Right hindlimb (tissue), 1 donor: Measurements from ENCODE around the gene BCKDK.
"Not testable (repeated sequence)": the region's sequence is repeated elsewhere in the genome, so short reads cannot be mapped to it uniquely, and the experiment has no call there.

Experiments used
- DNase-seq: peaks from one replicate; pipeline ENCODE4 v3.0.0-alpha.2; 2018

Gene BCKDK

GRCh38 chr16:31129568-31130335 lies 21.6 kb downstream of the BCKDK start:
- no peak for DNase-seq

GRCh38 chr16:31130336-31130891 lies 22.2 kb downstream of the BCKDK start:
- DNase-seq: no peak

GRCh38 chr16:31130899-31131298 lies 22.7 kb downstream of the BCKDK start:
- DNase-seq: no peak

- no peak for DNase-seq
Observed at GRCh38 chr16:31131416-31131815, 23.2 kb downstream of the BCKDK start.

- no peak for DNase-seq
Observed at GRCh38 chr16:31131841-31132271, 23.7 kb downstream of the BCKDK start.

GRCh38 chr16:31132303-31132979 lies 24.3 kb downstream of the BCKDK start:
- DNase-seq: no peak

GRCh38 chr16:31133046-31133501 lies 24.9 kb downstream of the BCKDK start:
- no peak for DNase-seq

GRCh38 chr16:31134091-31134571 lies 25.9 kb downstream of the BCKDK start:
- DNase-seq: no peak

- no peak for DNase-seq
Observed at GRCh38 chr16:31134625-31135534, 26.7 kb downstream of the BCKDK start.

GRCh38 chr16:31135535-31136286 lies 27.5 kb downstream of the BCKDK start, which contains the start of gene PRSS8:
TSS of gene PRSS8 (minus strand) at chr16:31135727. CDS start at chr16:31135498, 229 bp downstream.
- DNase-seq: no peak

GRCh38 chr16:31136287-31136662 lies 28.1 kb downstream of the BCKDK start:
- no peak for DNase-seq

- not testable (repeated sequence) for DNase-seq
Observed at GRCh38 chr16:31136822-31137499, 28.8 kb downstream of the BCKDK start.

- DNase-seq: no peak
Observed at GRCh38 chr16:31138621-31139578, 30.7 kb downstream of the BCKDK start.

- DNase-seq: not testable (repeated sequence)
Observed at GRCh38 chr16:31141071-31141469, 32.9 kb downstream of the BCKDK start.

GRCh38 chr16:31141489-31142108 lies 33.4 kb downstream of the BCKDK start:
- DNase-seq: peak; percentile 79

GRCh38 chr16:31142109-31143010 lies 34.2 kb downstream of the BCKDK start:
- DNase-seq: peak; percentile 100

- no peak for DNase-seq
Observed at GRCh38 chr16:31143011-31143693, 35.0 kb downstream of the BCKDK start.

GRCh38 chr16:31143694-31144148 lies 35.5 kb downstream of the BCKDK start:
- DNase-seq: no peak
